ENCODE data around the gene SUSD4.

Gene SUSD4

DNA sequence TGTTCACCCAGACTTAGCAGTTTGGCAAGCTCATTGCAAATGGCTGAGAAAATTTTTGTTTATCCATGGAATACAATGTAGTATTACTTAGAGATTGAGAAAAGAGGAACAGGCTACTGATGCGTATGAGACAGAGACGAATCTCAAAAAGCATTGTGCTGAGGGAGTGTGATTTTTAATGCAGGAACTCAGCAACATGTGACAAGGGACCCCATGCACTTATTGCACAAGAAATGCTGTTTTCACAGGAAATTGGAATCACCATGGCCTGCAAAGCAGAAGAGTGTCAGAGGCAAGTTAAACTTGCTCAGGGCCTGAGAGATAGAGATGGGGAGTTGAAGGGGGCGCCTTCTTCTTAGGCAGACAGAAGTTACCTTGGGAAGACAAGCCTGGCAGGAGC, 188.3 kb downstream of the SUSD4 start:
- no peak for DNase-seq

DNA sequence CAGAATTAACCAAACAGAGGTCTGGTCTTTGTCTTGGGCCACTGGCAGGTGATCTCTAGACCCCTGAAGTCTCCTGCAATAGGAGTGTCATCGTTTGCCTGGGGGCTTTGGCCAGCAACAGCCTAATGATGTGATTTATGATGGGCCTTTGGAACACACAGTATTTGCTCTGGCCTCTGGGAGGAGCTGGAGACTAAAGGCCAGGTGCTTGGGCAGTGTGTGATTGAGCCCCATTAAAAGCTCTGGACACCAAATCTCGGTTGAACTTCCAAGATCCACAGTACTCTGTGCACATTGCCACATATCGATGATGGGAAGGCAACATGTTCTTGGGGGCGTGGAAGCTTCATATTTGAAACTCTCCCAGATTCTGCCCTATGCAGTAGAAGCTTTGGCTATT, 188.9 kb downstream of the SUSD4 start:
- DNase-seq = no peak

Measured in activated CD8-positive, alpha-beta memory T cell treated with anti-CD3 and anti-CD28 coated beads for 24 hours (primary cell).